ENCODE results near the gene GREM1. TPM values are rescaled to one million over a fixed set of nuclear protein-coding genes. Genes with fewer than 3 reads are reported as not detected.

Gene GREM1
- total RNA-seq, 2 experiments from 2014 or later, result not detected

DNA sequence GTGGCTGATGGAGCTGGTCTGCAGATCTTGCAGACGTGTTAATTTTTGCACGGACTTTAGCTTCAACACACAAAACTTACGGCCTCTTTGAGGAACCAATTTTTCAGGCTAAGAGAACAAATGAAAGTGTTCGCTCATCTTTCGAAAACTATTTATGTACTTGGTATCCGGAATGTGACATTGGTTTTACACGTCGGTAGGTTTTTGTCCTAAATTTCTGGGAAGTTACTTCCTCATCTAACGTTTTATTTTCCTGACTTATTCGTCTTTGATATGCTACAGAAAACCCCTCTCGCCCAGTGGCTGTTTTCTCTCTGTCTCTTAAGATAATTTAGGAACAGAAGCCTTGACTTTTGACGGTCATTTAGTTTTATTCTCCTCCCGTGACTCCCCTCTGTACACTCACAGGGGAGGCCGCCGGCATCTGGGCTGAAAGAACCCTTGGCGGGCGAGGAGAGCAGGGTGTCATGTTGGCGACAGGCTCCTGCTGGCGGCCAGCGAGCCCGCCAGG, 834 bp upstream of the GREM1 start:
- Mint-ChIP-seq H3K9me3 (no peaks in the 10 kb centered on the region), H3K4me3 (no peak overlapping the region), H3K27me3 (peaks cover 80% of the 10 kb centered on the region), H3K4me1 (ENCODE audit: low read depth) (peaks cover 16% of the 10 kb centered on the region), H3K36me3 (ENCODE audit: low read depth) (no peaks in the 10 kb centered on the region), H3K27ac (no peak overlapping the region)
- Histone ChIP-seq H3K4me1 (ENCODE audit: insufficient read depth, low read length) (peaks cover 15% of the 10 kb centered on the region), H3K36me3 (ENCODE audit: insufficient read depth, low read length) (no peaks in the 10 kb centered on the region), H3K27me3 (ENCODE audit: control insufficient read depth in 1 of 2, insufficient read depth in 2 of 2, low read length in 2 of 2) (peaks cover 37 to 78% of the 10 kb centered on the region in 2 experiments), H3K27ac (ENCODE audit: low read depth in 1 of 2, low read length in 2 of 2) (no peak overlapping the region), H3K4me3 (ENCODE audit: low read length) (no peak overlapping the region), H3K9me3 (ENCODE audit: control insufficient read depth in 1 of 2, insufficient read depth in 1 of 2, low read length in 2 of 2) (peaks cover 0 to 12% of the 10 kb centered on the region in 2 experiments)
- intact Hi-C loops (cut with DNase I, micrococcal nuclease), result no loop called here
- ATAC-seq (ENCODE audit: poor library complexity) (no peak), DNase-seq (no peak)
- ChIA-PET CTCF (no interaction called here), POLR2A (no interaction called here)
- no peak for TF ChIP-seq CTCF (IDR thresholded peaks at IDR 0.05)

- peaks cover 37 to 70% of the 10 kb centered on the region in 2 experiments for H3K27me3 ChIP-seq (ENCODE audit: control insufficient read depth in 1 of 2, insufficient read depth in 2 of 2, low read length in 2 of 2)
- intact Hi-C loops (cut with DNase I, micrococcal nuclease), result no loop called here
- peaks cover 16% of the 10 kb centered on the region for H3K4me1 Mint-ChIP-seq (ENCODE audit: low read depth)
Measured at GRCh38 chr15:32718227-32718820, 520 bp downstream of the GREM1 start.

DNA sequence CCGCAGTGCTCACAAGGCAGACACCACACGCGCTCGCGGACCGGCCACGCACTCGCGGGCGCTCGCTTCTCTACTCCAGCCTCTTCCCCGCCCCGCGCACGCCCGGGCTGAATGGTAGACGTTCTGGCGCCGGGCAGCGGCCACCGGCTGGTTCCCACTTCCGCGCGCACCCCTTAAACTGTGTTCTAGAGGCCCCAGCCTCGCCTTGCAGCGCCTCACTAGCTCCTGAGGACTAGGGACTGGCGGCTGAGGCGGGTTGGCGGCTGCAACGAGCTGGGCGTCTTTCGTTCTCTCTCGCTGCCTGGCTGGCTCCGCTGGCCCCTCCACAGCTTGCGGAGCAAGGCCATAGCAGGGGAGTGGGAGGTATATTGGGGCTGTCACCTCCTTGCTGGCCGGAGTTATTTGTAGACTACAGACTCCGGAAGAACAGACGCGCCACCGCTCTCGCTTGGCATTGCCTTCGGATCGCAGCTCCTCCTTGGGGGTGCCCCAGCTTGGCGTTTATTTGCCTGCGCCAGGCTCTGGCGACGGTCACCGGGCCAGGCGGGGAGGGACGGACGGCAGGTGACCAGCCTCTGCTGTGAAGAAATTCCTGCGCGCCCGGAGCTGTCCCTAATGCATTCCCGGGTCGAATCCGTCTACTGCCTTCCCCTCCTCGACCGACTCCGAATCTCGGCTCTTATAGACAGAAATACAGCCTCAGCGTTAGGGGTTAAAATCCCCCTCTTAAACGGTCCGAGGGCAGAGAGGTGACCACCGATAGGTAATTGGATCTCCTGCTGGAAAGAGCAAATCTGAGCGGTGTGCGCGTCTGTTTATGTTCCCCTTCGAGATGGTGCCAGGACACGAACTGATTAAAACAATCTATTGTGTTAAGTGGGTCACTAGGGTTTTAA, 1.3 kb downstream of the GREM1 start:
- peaks cover 37 to 62% of the 10 kb centered on the region in 2 experiments for H3K27me3 ChIP-seq (ENCODE audit: control insufficient read depth in 1 of 2, insufficient read depth in 2 of 2, low read length in 2 of 2)

More at GRCh38 chr15:32718227-32718820, 520 bp downstream of the GREM1 start:
- no peaks in the 10 kb centered on the region for H3K36me3 Mint-ChIP-seq (ENCODE audit: low read depth)
- no peak for ATAC-seq (ENCODE audit: poor library complexity)
- Histone ChIP-seq H3K4me1 (ENCODE audit: insufficient read depth, low read length) (peaks cover 15% of the 10 kb centered on the region), H3K27ac (ENCODE audit: low read depth in 1 of 2, low read length in 2 of 2) (no peak overlapping the region), H3K9me3 (ENCODE audit: control insufficient read depth in 1 of 2, insufficient read depth in 1 of 2, low read length in 2 of 2) (peaks cover 0 to 12% of the 10 kb centered on the region in 2 experiments), H3K4me3 (ENCODE audit: low read length) (no peak overlapping the region), H3K36me3 (ENCODE audit: insufficient read depth, low read length) (no peaks in the 10 kb centered on the region)
- DNase-seq, result no peak
- H3K27ac Mint-ChIP-seq, result no peak overlapping the region
- peaks cover 83% of the 10 kb centered on the region for H3K27me3 Mint-ChIP-seq
- no peak overlapping the region for H3K4me3 Mint-ChIP-seq
- H3K9me3 Mint-ChIP-seq, result no peaks in the 10 kb centered on the region
- ChIA-PET POLR2A (no interaction called here), CTCF (no interaction called here)
- no peak for TF ChIP-seq CTCF (IDR thresholded peaks at IDR 0.05)

More for the DNA sequence above, 1.3 kb downstream of the GREM1 start:
- H3K27ac ChIP-seq (ENCODE audit: low read depth in 1 of 2, low read length in 2 of 2), result no peak overlapping the region
- H3K4me1 Mint-ChIP-seq (ENCODE audit: low read depth), result peaks cover 16% of the 10 kb centered on the region
- H3K4me3 ChIP-seq (ENCODE audit: low read length), result no peak overlapping the region
- peaks cover 0 to 12% of the 10 kb centered on the region in 2 experiments for H3K9me3 ChIP-seq (ENCODE audit: control insufficient read depth in 1 of 2, insufficient read depth in 1 of 2, low read length in 2 of 2)
- no peak overlapping the region for H3K27ac Mint-ChIP-seq
- H3K9me3 Mint-ChIP-seq, result no peaks in the 10 kb centered on the region
- TF ChIP-seq CTCF (IDR thresholded peaks at IDR 0.05), result no peak
- no peaks in the 10 kb centered on the region for H3K36me3 ChIP-seq (ENCODE audit: insufficient read depth, low read length)
- H3K27me3 Mint-ChIP-seq, result peaks cover 76% of the 10 kb centered on the region
- ChIA-PET POLR2A (no interaction called here), CTCF (no interaction called here)
- ATAC-seq (ENCODE audit: poor library complexity) (no peak), DNase-seq (no peak)
- H3K36me3 Mint-ChIP-seq (ENCODE audit: low read depth), result no peaks in the 10 kb centered on the region
- intact Hi-C loops (cut with DNase I, micrococcal nuclease), result no loop called here
- no peak overlapping the region for H3K4me3 Mint-ChIP-seq
- peaks cover 15% of the 10 kb centered on the region for H3K4me1 ChIP-seq (ENCODE audit: insufficient read depth, low read length)

All from CD4-positive, alpha-beta T cell (primary cell).